ENCODE data around the gene NDUFA8. TPM values are rescaled to one million over a fixed set of nuclear protein-coding genes. Genes with fewer than 3 reads are reported as not detected.

NDUFA8 gene
- total RNA-seq, 1 experiment from 2014 or later: 55.5 TPM

GRCh38 chr9:122190597-122191381 is 31.2 kb upstream of the NDUFA8 start:
- Histone ChIP-seq H3K4me1 (ENCODE audit: control insufficient read depth, insufficient read depth, low read length) (no peaks in the 10 kb centered on the region), H3K4me3 (ENCODE audit: low read depth in 2 of 2, low read length in 2 of 2) (no peak overlapping the region), H3K9me3 (ENCODE audit: control insufficient read depth, insufficient read depth, low read depth, low read length) (no peaks in the 10 kb centered on the region), H3K27ac (ENCODE audit: low read length) (no peak overlapping the region), H3K27me3 (ENCODE audit: control insufficient read depth, insufficient read depth, low read length) (no peaks in the 10 kb centered on the region), H3K36me3 (ENCODE audit: control insufficient read depth, insufficient read depth, low read length) (no peaks in the 10 kb centered on the region)
- DNase-seq (ENCODE audit: low read depth, low spot score) (peak; percentile 33), ATAC-seq (peak; percentile 68)
- in situ Hi-C loops (cut with HindIII; ENCODE audit: low pct_unique_long_range_greater_than_20kb, low sequenced_read_pairs): no loop called here
- intact Hi-C loops (cut with micrococcal nuclease; ENCODE audit: unreplicated experiment): no loop called here
- TF ChIP-seq, protein P1, sequence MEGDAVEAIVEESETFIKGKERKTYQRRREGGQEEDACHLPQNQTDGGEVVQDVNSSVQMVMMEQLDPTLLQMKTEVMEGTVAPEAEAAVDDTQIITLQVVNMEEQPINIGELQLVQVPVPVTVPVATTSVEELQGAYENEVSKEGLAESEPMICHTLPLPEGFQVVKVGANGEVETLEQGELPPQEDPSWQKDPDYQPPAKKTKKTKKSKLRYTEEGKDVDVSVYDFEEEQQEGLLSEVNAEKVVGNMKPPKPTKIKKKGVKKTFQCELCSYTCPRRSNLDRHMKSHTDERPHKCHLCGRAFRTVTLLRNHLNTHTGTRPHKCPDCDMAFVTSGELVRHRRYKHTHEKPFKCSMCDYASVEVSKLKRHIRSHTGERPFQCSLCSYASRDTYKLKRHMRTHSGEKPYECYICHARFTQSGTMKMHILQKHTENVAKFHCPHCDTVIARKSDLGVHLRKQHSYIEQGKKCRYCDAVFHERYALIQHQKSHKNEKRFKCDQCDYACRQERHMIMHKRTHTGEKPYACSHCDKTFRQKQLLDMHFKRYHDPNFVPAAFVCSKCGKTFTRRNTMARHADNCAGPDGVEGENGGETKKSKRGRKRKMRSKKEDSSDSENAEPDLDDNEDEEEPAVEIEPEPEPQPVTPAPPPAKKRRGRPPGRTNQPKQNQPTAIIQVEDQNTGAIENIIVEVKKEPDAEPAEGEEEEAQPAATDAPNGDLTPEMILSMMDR (IDR thresholded peaks at IDR 0.05): no peak
- TF ChIP-seq POLR2AphosphoS5 (IDR thresholded peaks at IDR 0.05; ENCODE audit: low read depth, low read length) (no peak), REST (IDR thresholded peaks at IDR 0.05; ENCODE audit: insufficient read depth in 1 of 2, low read depth in 2 of 2, low read length in 1 of 2) (no peak), TCF7L2 (IDR thresholded peaks at IDR 0.05; ENCODE audit: low read depth, low read length) (no peak)
- BruUV-seq (replicated peaks): no TSS peak
- CTCF ChIA-PET: no interaction called here
- POLR2A ChIA-PET: no interaction called here

- no peak for TF ChIP-seq POLR2AphosphoS5 (IDR thresholded peaks at IDR 0.05; ENCODE audit: low read depth, low read length)
- no peak for TF ChIP-seq REST (IDR thresholded peaks at IDR 0.05; ENCODE audit: insufficient read depth in 1 of 2, low read depth in 2 of 2, low read length in 1 of 2)
- TF ChIP-seq TCF7L2 (IDR thresholded peaks at IDR 0.05; ENCODE audit: low read depth, low read length): no peak
- TF ChIP-seq, protein P1 (IDR thresholded peaks at IDR 0.05): no peak
- TF ChIP-seq SIN3A (IDR thresholded peaks at IDR 0.05; ENCODE audit: borderline replicate concordance, insufficient read depth, low read depth, low read length): no peak
- no peaks in the 10 kb centered on the region for H3K9me3 ChIP-seq (ENCODE audit: control insufficient read depth, insufficient read depth, low read depth, low read length)
- no peak overlapping the region for H3K4me3 ChIP-seq (ENCODE audit: low read depth in 2 of 2, low read length in 2 of 2)
- BruUV-seq (replicated peaks): no TSS peak
- POLR2A ChIA-PET: no interaction called here
- H3K27me3 ChIP-seq (ENCODE audit: control insufficient read depth, insufficient read depth, low read length): no peaks in the 10 kb centered on the region
- no peaks in the 10 kb centered on the region for H3K36me3 ChIP-seq (ENCODE audit: control insufficient read depth, insufficient read depth, low read length)
- CTCF ChIA-PET: no interaction called here
- DNase-seq (ENCODE audit: low read depth, low spot score) (no peak), ATAC-seq (no peak)
- H3K4me1 ChIP-seq (ENCODE audit: control insufficient read depth, insufficient read depth, low read length): no peaks in the 10 kb centered on the region
- in situ Hi-C loops (cut with HindIII; ENCODE audit: low pct_unique_long_range_greater_than_20kb, low sequenced_read_pairs) (no loop called here), intact Hi-C loops (cut with micrococcal nuclease; ENCODE audit: unreplicated experiment) (no loop called here)
- H3K27ac ChIP-seq (ENCODE audit: low read length): no peak overlapping the region
These were observed 28.8 kb upstream of the NDUFA8 start for GRCh38 chr9:122188369-122188768.

Data from Panc1 (cell line).